Neutrophil (primary cell): ENCODE results near the gene RHEB.

Experiments
- H3K27ac ChIP-seq: fragments of 200-600 bp; sonication (generic); 2 replicates; pipeline ENCODE4 v1.5.1; 2016; ENCODE audit warnings: mild to moderate bottlenecking, moderate library complexity
- H3K27me3 ChIP-seq: fragments of 200-600 bp; sonication (generic); 2 replicates; pipeline ENCODE4 v1.6.0; 2016; ENCODE audit warnings: mild to moderate bottlenecking
- H3K36me3 ChIP-seq: fragments of 200-600 bp; sonication (generic); 2 replicates; pipeline ENCODE4 v1.5.1; 2017
- H3K4me1 ChIP-seq, 2 experiments: fragments of 200-600 bp in 1 of 2; sonication (generic) in 1 of 2; 1 replicate in 1 of 2; 2 replicates in 1 of 2; pipeline versions ENCODE4 v1.5.1 to v1.6.1; 2013 to 2016; ENCODE audit warnings: low read depth in 1 of 2, low read length in 1 of 2, mild to moderate bottlenecking in 1 of 2, moderate library complexity in 1 of 2; ENCODE audit not compliant: control insufficient read depth in 1 of 2, insufficient read depth in 1 of 2
- H3K4me3 ChIP-seq, 2 experiments: fragments of 200-600 bp in 1 of 2; sonication (generic) in 1 of 2; 1 replicate in 1 of 2; 2 replicates in 1 of 2; pipeline ENCODE4 v1.5.1; 2013 to 2016; ENCODE audit warnings: low read depth in 1 of 2, low read length in 1 of 2, mild to moderate bottlenecking in 1 of 2, moderate library complexity in 1 of 2
- H3K9me3 ChIP-seq: fragments of 200-600 bp; sonication (generic); 2 replicates; pipeline ENCODE4 v1.5.1; 2016
- TF ChIP-seq, protein P1 (sequence below): fragments of 200-600 bp; sonication (generic); IDR thresholded peaks from 2 replicates; pipeline ENCODE4 v1.5.1; 2016; ENCODE audit warnings: antibody characterized with exemption

The RHEB gene

DNA sequence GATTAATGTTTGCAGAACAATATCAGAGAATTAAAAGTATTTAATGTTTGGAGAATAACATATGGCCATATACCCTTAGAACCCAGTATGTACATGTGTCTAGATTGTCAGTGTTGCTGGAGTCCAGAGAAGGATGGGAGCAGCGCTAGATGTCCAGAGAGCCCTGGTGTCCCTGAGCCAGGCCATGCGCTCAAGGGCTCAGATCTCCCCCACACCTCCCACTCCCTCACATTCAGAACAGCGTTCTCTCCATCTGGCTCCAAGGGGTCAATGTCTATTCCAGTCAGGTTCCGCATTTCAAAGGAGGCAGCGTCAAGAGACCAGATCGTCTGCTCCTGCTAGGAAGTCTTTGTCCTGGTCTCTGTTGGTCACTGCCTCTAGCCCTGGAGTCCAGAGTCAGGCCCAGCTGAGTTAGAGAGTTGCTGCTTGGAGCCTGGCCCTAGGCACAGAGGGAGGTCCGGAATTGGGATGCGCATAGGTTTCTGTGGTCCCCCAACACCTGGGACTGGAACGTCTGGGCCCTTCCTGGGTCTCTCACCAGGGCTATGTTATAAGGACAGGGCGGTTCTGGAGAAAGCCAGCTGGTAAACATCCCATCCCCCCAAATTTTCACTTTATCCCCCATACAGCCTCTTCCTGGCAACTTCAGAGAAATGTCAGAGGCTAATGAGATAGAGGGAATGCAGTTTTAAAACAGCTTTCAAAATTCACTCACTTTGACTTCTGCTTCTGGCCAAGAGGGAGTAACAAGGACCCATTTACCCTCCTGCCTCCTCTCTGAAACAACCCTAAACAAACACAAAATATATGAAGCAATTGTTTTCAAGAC lies 103.4 kb downstream of the RHEB start:
- no peak overlapping the region for H3K27ac ChIP-seq
- no peaks in the 10 kb centered on the region for H3K36me3 ChIP-seq
- TF ChIP-seq, protein P1, sequence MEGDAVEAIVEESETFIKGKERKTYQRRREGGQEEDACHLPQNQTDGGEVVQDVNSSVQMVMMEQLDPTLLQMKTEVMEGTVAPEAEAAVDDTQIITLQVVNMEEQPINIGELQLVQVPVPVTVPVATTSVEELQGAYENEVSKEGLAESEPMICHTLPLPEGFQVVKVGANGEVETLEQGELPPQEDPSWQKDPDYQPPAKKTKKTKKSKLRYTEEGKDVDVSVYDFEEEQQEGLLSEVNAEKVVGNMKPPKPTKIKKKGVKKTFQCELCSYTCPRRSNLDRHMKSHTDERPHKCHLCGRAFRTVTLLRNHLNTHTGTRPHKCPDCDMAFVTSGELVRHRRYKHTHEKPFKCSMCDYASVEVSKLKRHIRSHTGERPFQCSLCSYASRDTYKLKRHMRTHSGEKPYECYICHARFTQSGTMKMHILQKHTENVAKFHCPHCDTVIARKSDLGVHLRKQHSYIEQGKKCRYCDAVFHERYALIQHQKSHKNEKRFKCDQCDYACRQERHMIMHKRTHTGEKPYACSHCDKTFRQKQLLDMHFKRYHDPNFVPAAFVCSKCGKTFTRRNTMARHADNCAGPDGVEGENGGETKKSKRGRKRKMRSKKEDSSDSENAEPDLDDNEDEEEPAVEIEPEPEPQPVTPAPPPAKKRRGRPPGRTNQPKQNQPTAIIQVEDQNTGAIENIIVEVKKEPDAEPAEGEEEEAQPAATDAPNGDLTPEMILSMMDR, result no peak
- no peaks in the 10 kb centered on the region for H3K9me3 ChIP-seq
- peaks cover 4 to 9% of the 10 kb centered on the region in 2 experiments for H3K4me1 ChIP-seq
- peaks cover 21% of the 10 kb centered on the region for H3K27me3 ChIP-seq
- H3K4me3 ChIP-seq, result no peak overlapping the region
